ENCODE results near the gene MS4A15. TPM values are rescaled to one million over a fixed set of nuclear protein-coding genes. Genes with fewer than 3 reads are reported as not detected.

The MS4A15 gene
- total RNA-seq, 4 donors from 2014 or later = not detected

- H3K4me1 ChIP-seq = peaks cover 0 to 4% of the 10 kb centered on the region in 2 donors
- H3K36me3 ChIP-seq = no peaks in the 10 kb centered on the region
- TF ChIP-seq CTCF (IDR thresholded peaks at IDR 0.05) = no peak
- no peak for TF ChIP-seq POLR2A (IDR thresholded peaks at IDR 0.05)
- no peak overlapping the region for H3K27ac ChIP-seq
- no peaks in the 10 kb centered on the region for H3K9me3 ChIP-seq
- DNase-seq = no peak
- no peak overlapping the region for H3K4me3 ChIP-seq (replicated peaks in 1 of 3)
- no peaks in the 10 kb centered on the region for H3K27me3 ChIP-seq
- intact Hi-C loops (cut with DNase I) = no loop called here
Observed at GRCh38 chr11:60780774-60781173, 24.1 kb downstream of the MS4A15 start.

- intact Hi-C loops (cut with DNase I) = no loop called here
- no peak for DNase-seq
Observed at GRCh38 chr11:60781286-60781980, 24.8 kb downstream of the MS4A15 start.

GRCh38 chr11:60781981-60782316, 25.3 kb downstream of the MS4A15 start:
- 91 to 93% methylated on average over 4 of the region's 4 CpGs for WGBS, 2 donors
- Histone ChIP-seq H3K4me1 (peaks cover 0 to 1% of the 10 kb centered on the region in 2 donors), H3K9me3 (no peaks in the 10 kb centered on the region), H3K27ac (no peak overlapping the region), H3K27me3 (no peaks in the 10 kb centered on the region), H3K36me3 (no peaks in the 10 kb centered on the region), H3K4me3 (replicated peaks in 1 of 3) (no peak overlapping the region)
- intact Hi-C loops (cut with DNase I) = no loop called here
- TF ChIP-seq POLR2A (IDR thresholded peaks at IDR 0.05) (no peak), CTCF (IDR thresholded peaks at IDR 0.05) (no peak)
- DNase-seq = no peak

More at GRCh38 chr11:60781286-60781980, 24.8 kb downstream of the MS4A15 start:
- no peaks in the 10 kb centered on the region for H3K9me3 ChIP-seq
- H3K36me3 ChIP-seq = no peaks in the 10 kb centered on the region
- H3K27ac ChIP-seq = no peak overlapping the region
- H3K27me3 ChIP-seq = no peaks in the 10 kb centered on the region
- no peaks in the 10 kb centered on the region for H3K4me1 ChIP-seq
- TF ChIP-seq POLR2A (IDR thresholded peaks at IDR 0.05) = no peak
- no peak for TF ChIP-seq CTCF (IDR thresholded peaks at IDR 0.05)
- no peak overlapping the region for H3K4me3 ChIP-seq (replicated peaks in 1 of 3)
- 75 to 84% methylated on average over 7 of the region's 7 CpGs for WGBS, 2 donors

GRCh38 chr11:60782393-60783140, 25.9 kb downstream of the MS4A15 start:
- Histone ChIP-seq H3K4me3 (replicated peaks in 1 of 3) (no peak overlapping the region), H3K36me3 (no peaks in the 10 kb centered on the region), H3K4me1 (peaks cover 0 to 4% of the 10 kb centered on the region in 2 donors), H3K27ac (no peak overlapping the region), H3K9me3 (no peaks in the 10 kb centered on the region), H3K27me3 (no peaks in the 10 kb centered on the region)
- DNase-seq = no peak
- 73 to 86% methylated on average over 11 to 12 of the region's 12 CpGs for WGBS, 2 donors
- intact Hi-C loops (cut with DNase I) = no loop called here
- no peak for TF ChIP-seq POLR2A (IDR thresholded peaks at IDR 0.05)
- no peak for TF ChIP-seq CTCF (IDR thresholded peaks at IDR 0.05)

- no peak overlapping the region for H3K4me3 ChIP-seq (replicated peaks in 1 of 3)
- H3K36me3 ChIP-seq = no peaks in the 10 kb centered on the region
- H3K27ac ChIP-seq = no peak overlapping the region
- no peaks in the 10 kb centered on the region for H3K27me3 ChIP-seq
- WGBS, 2 donors = 95 to 96% methylated on average over 8 of the region's 8 CpGs
- H3K4me1 ChIP-seq = peaks cover 0 to 4% of the 10 kb centered on the region in 2 donors
- intact Hi-C loops (cut with DNase I) = no loop called here
- no peaks in the 10 kb centered on the region for H3K9me3 ChIP-seq
- TF ChIP-seq CTCF (IDR thresholded peaks at IDR 0.05) (no peak), POLR2A (IDR thresholded peaks at IDR 0.05) (no peak)
- no peak for DNase-seq
Observed at GRCh38 chr11:60783141-60783484, 26.4 kb downstream of the MS4A15 start.
